KOPT-K1 (cell line): ENCODE results near the gene ADD2.
"Not testable (repeated sequence)": the region's sequence is repeated elsewhere in the genome, so short reads cannot be mapped to it uniquely, and the experiment has no call there.

Source experiments
- H3K27ac ChIP-seq: fragments of 200-600 bp; sonication (generic); 2 replicates; pipeline ENCODE4 v1.5.1; 2016; ENCODE audit warnings: antibody characterized with exemption, mild to moderate bottlenecking, low read depth, low read length; ENCODE audit not compliant: poor library complexity, severe bottlenecking
- H3K36me3 ChIP-seq: fragments of 200-600 bp; sonication (generic); 2 replicates; pipeline ENCODE4 v1.5.1; 2017; ENCODE audit warnings: antibody characterized with exemption, mild to moderate bottlenecking, low read length, moderate library complexity; ENCODE audit not compliant: insufficient read depth
- H3K9me3 ChIP-seq: fragments of 200-600 bp; sonication (generic); 2 replicates; pipeline ENCODE4 v1.5.1; 2017; ENCODE audit warnings: antibody characterized with exemption, low read length, mild to moderate bottlenecking; ENCODE audit not compliant: insufficient read depth, poor library complexity, severe bottlenecking

The ADD2 gene

DNA sequence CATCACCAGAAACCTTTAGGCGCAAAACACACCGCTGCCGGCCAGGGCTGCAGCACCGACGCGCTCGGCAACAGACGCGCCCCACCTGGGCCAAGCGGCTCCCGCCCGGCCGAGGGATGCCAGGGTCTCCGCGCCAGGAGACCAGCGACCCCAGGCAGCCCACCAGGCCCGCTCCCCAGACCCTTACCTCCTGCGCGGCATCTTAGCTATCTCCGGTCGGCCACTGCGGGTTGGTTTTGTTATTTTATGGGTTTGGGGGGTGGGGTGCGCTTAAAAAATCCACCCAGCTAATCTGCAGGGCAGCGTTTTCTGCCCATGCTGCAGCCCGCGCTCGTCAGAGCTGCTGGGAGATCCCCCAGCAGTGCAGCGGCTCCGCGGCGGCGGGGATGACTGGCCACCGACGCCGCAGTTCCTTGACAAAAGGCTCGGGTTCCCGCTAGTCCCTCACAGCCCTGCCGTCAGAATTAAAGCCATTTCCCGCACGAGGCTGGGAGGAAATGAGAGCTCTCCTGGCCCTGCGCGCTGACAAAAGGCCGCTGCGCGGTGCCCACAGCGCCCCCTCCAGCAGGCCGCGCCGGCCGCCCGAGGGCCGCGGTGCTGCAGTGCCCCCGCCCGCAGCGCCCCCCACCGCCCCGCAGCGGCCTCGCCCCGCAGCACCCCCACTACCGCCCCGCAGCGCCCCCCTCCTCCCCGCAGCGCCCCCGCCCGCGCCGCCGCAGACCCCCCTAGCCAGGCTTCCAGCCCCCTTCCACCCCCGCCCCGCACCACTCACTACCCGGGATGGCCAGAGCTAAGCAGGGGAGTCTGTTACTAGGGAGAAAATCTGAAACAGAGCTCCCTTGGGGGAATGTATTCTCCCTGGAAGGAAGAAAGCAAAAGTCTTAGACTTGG, at the start of gene ADD2:
Gene ADD2 (minus strand): TSS at position 502 of the 891 bp plus-strand sequence. CDS start 61,792 bp downstream, outside the sequence.
- no peak within 1 kb of the TSS for H3K27ac ChIP-seq
- H3K36me3 ChIP-seq = no peaks in the 10 kb centered on the region
- H3K9me3 ChIP-seq = peaks cover 15% of the 10 kb centered on the region

- H3K27ac ChIP-seq = no peak overlapping the region
- H3K9me3 ChIP-seq = no peaks in the 10 kb centered on the region
- no peaks in the 10 kb centered on the region for H3K36me3 ChIP-seq
Observed at GRCh38 chr2:70817284-70817954, 49.4 kb upstream of the ADD2 start.

- no peak overlapping the region for H3K27ac ChIP-seq
- H3K36me3 ChIP-seq = no peaks in the 10 kb centered on the region
- no peaks in the 10 kb centered on the region for H3K9me3 ChIP-seq
Observed at GRCh38 chr2:70816726-70817125, 48.7 kb upstream of the ADD2 start.

- no peak overlapping the region for H3K27ac ChIP-seq
- no peaks in the 10 kb centered on the region for H3K9me3 ChIP-seq
- no peaks in the 10 kb centered on the region for H3K36me3 ChIP-seq
Observed at GRCh38 chr2:70808983-70809958, 41.3 kb upstream of the ADD2 start.

DNA sequence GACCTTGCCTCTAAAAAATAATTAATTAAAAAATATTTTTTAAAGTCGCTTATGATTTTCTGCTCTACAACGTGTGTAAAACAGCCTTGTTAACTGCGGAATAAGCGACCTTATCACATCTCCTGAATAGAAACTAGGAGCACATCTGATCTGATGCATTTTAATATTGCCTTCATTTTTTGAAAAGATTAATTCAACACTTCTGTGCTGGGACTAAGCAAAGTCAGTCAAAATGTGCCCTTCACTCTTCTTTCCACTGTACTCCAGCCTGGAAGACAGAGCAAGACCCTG, 39.8 kb upstream of the ADD2 start:
- no peaks in the 10 kb centered on the region for H3K36me3 ChIP-seq
- H3K27ac ChIP-seq = no peak overlapping the region
- no peaks in the 10 kb centered on the region for H3K9me3 ChIP-seq

DNA sequence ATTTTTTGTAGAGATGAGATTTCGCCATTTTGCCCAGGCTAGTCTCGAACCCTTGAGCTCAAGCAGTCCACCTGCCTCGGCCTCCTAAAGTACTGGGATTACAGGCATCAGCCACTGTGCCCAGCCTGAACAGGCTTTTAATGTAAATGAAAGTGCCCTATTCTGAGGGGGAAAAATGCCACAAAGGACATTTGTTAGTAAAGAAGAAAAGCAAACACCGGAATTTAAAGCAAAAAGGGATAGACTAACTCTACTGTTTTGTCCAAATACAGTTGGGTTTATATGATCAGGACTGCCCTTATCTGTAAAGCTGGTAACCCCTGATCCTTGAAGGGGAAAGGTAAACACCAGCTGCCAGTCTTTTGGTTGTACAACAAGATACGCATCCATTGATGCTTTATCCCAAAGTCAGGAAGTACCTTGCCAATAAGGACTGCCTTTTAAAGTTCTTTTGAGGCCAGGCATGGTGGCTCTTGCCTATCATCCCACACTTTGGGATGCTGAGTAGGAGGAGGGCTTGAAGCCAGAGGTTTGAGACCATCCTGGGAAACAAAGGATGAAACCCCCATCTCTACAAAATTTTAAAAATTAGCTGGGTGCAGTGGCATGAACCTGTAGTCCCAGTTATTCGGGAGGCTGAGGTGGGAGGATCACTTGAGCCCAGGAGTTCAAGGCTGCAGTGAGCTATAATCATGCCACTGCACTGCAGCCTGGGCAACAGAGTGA, 39.3 kb upstream of the ADD2 start:
- Histone ChIP-seq H3K36me3 (no peaks in the 10 kb centered on the region), H3K27ac (no peak overlapping the region), H3K9me3 (no peaks in the 10 kb centered on the region)

- Histone ChIP-seq H3K9me3 (no peaks in the 10 kb centered on the region), H3K36me3 (no peaks in the 10 kb centered on the region), H3K27ac (no peak overlapping the region)
Observed at GRCh38 chr2:70806620-70807019, 38.6 kb upstream of the ADD2 start.

GRCh38 chr2:70806013-70806412, 38.0 kb upstream of the ADD2 start:
- H3K36me3 ChIP-seq = no peaks in the 10 kb centered on the region
- H3K27ac ChIP-seq = no peak overlapping the region
- no peaks in the 10 kb centered on the region for H3K9me3 ChIP-seq

DNA sequence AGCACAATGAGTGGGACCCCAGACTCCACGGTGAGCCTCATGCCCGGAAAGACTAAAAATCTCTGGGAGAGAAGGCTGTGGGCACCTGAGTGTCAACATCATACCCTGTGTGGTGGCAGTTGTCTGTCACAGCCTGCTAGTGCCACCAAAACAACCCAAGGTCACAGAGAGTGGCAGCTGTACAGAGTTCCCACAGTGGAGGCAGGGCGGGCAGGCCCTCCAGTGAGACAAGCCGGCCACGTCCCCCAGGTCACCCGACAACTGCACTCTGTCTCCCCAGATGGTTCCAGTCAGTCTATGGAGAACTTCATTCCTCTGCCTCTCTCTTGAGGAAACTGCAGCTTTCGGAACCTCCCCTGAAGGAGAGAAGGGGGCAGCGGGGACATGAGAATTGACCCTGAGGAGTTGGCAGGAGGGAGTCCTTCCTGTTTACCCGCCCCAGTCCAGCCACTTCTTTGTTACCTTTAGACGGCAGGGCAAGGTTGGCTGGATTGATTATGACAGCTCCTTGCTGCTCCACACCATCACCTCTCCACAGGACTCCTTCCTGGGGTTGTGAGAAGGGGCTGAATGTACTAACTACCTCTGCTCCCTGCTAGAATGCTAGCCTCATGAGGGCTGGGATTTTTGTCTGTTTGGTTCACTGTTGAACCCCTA, 33.7 kb upstream of the ADD2 start:
- H3K36me3 ChIP-seq = no peaks in the 10 kb centered on the region
- H3K27ac ChIP-seq = no peak overlapping the region
- H3K9me3 ChIP-seq = no peaks in the 10 kb centered on the region

DNA sequence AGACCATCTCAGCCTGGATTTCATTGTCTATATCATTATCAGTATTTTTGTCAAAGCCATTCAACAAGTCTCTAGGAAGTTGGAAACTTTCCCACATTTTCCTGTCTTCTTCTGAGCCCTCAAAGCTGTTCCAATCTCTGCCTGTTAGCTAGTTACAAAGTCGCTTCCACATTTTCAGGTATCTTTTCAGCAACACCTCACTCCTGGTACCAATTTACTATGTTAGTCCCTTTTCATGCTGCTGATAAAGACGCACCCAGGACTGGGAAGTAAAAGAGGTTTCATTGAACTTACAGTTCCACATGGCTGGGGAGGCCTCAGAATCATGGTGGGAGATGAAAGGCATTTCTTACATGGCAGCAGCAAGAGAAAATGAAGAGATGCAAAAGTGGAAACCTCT, 31.7 kb upstream of the ADD2 start:
- Histone ChIP-seq H3K9me3 (no peaks in the 10 kb centered on the region), H3K27ac (no peak overlapping the region), H3K36me3 (no peaks in the 10 kb centered on the region)

DNA sequence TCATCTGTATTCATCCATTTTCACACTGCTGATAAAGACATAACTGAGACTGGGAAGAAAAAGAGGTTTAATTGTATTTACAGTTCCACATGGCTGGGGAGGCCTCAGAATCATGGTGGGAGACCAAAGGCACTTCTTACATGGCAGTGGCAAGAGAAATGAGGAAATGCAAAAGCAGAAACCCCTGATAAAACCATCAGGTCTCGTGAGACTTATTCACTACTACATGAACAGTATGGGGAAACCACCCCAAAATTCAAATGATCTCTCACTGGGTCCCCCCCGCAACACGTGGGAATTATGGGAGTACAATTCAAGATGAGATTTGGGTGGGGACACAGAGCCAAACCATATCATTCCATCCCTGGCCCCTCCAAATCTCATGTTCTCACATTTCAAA, 30.0 kb upstream of the ADD2 start:
- not testable (repeated sequence) for H3K9me3 ChIP-seq, H3K36me3 ChIP-seq, H3K27ac ChIP-seq

- Histone ChIP-seq H3K27ac (no peak overlapping the region), H3K9me3 (no peaks in the 10 kb centered on the region), H3K36me3 (no peaks in the 10 kb centered on the region)
Observed at GRCh38 chr2:70797506-70797905, 29.5 kb upstream of the ADD2 start.

DNA sequence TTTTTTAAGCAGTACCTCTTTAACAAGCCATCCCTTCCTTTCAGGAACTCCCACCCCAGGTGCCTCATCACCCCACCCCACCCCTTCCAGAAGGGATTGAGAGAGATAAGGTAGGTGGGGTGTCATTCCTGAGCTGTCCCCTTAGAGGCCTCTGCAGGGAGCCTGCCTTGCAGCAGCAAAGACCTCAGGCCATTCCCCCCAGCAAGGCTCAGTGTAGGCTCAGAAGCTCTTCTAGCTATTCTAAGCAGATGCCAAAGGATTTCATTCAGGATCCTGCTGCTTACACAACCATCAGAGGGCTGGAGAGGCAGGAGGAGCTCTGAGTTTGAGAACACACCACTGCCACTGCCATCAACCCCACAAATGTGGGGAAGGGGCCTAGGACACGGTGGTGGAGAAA, 28.3 kb upstream of the ADD2 start:
- Histone ChIP-seq H3K36me3 (no peaks in the 10 kb centered on the region), H3K9me3 (no peaks in the 10 kb centered on the region), H3K27ac (no peak overlapping the region)
